H1 (cell line): ENCODE data around the gene POLN.

ENCODE experiments used
- EP300 ChIP-seq, 2 experiments: IDR thresholded peaks; 1 replicate in 1 of 2; 2 replicates in 1 of 2; pipeline ENCODE4 v1.6.1; 2011 to 2012; ENCODE audit warnings: low read depth in 2 of 2, low read length in 2 of 2, mild to moderate bottlenecking in 2 of 2, borderline replicate concordance in 1 of 2, inconsistent platforms in 1 of 2, moderate library complexity in 1 of 2
- EZH2 ChIP-seq: fragments of 200-600 bp; sonication (generic); IDR thresholded peaks from 2 replicates; pipeline ENCODE4 v1.7.1; 2012; ENCODE audit warnings: low read depth, mild to moderate bottlenecking, moderate library complexity, low read length, inconsistent platforms; ENCODE audit not compliant: severe bottlenecking
- GTF2F1 ChIP-seq: IDR thresholded peaks from 2 replicates; pipeline ENCODE4 v1.6.1; 2012; ENCODE audit warnings: low read depth, low read length, improper control_type of control experiment, borderline replicate concordance
- MAFK ChIP-seq: IDR thresholded peaks from 2 replicates; pipeline ENCODE4 v1.6.1; 2012; ENCODE audit warnings: low read depth, mild to moderate bottlenecking, improper control_type of control experiment, low read length
- NANOG ChIP-seq: IDR thresholded peaks from 2 replicates; pipeline ENCODE4 v1.6.1; 2011; ENCODE audit warnings: low read length, low read depth, mild to moderate bottlenecking, inconsistent platforms; ENCODE audit not compliant: insufficient read depth, poor library complexity, severe bottlenecking
- POLR2A ChIP-seq, 2 experiments: IDR thresholded peaks; 1 replicate in 1 of 2; 2 replicates in 1 of 2; pipeline ENCODE4 v1.6.1; 2011; ENCODE audit warnings: low read depth in 2 of 2, low read length in 2 of 2, mild to moderate bottlenecking in 2 of 2; ENCODE audit errors: control extremely low read depth in 1 of 2
- POLR2AphosphoS5 ChIP-seq: IDR thresholded peaks from 2 replicates; pipeline ENCODE4 v1.6.1; 2011; ENCODE audit warnings: low read depth, low read length
- SIX5 ChIP-seq: IDR thresholded peaks from 2 replicates; pipeline ENCODE4 v1.6.1; 2011; ENCODE audit warnings: mild to moderate bottlenecking, low read depth, low read length
- SP2 ChIP-seq: IDR thresholded peaks from 2 replicates; pipeline ENCODE4 v1.6.1; 2012; ENCODE audit warnings: mild to moderate bottlenecking, low read length, inconsistent platforms
- SRF ChIP-seq: IDR thresholded peaks from 2 replicates; pipeline ENCODE4 v1.6.1; 2011; ENCODE audit warnings: mild to moderate bottlenecking, low read depth, low read length, moderate library complexity
- ZNF274 ChIP-seq: IDR thresholded peaks from 2 replicates; pipeline ENCODE4 v1.7.0; 2012; ENCODE audit warnings: low read length, borderline replicate concordance; ENCODE audit errors: extremely low read depth
- TF ChIP-seq, protein P1 (sequence below), 3 experiments: IDR thresholded peaks; 1 replicate in 2 of 3; 2 replicates in 1 of 3; pipeline versions ENCODE4 v1.5.1 to v1.6.1; 2011; ENCODE audit warnings: low read length in 3 of 3, mild to moderate bottlenecking in 3 of 3, inconsistent platforms in 2 of 3, low read depth in 1 of 3, moderate library complexity in 1 of 3; ENCODE audit not compliant: insufficient read depth in 1 of 3; ENCODE audit errors: control extremely low read depth in 1 of 3

DNA sequence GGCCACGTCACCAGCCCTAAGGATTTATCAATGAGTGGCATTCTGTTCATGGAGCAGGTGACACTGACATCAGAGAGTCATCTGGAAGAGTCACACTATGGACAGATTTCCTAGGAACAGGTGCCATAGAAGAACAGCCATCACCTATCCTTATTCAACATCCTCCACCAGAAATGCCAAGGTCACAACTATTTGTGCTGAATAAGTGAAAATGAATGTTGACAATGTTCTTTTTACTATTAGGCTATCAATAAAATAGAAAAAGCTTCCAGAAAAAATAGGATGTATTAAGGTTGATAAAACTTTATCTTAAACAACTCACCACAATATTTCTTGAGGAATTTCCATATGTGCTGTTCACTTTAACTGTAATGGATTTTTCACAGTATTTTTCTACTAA is 62.9 kb downstream of the POLN start:
- TF ChIP-seq POLR2A (IDR thresholded peaks at IDR 0.05; ENCODE audit: control extremely low read depth in 1 of 2, low read depth in 2 of 2, low read length in 2 of 2): no peak
- no peak for TF ChIP-seq SP2
- TF ChIP-seq, protein P1, sequence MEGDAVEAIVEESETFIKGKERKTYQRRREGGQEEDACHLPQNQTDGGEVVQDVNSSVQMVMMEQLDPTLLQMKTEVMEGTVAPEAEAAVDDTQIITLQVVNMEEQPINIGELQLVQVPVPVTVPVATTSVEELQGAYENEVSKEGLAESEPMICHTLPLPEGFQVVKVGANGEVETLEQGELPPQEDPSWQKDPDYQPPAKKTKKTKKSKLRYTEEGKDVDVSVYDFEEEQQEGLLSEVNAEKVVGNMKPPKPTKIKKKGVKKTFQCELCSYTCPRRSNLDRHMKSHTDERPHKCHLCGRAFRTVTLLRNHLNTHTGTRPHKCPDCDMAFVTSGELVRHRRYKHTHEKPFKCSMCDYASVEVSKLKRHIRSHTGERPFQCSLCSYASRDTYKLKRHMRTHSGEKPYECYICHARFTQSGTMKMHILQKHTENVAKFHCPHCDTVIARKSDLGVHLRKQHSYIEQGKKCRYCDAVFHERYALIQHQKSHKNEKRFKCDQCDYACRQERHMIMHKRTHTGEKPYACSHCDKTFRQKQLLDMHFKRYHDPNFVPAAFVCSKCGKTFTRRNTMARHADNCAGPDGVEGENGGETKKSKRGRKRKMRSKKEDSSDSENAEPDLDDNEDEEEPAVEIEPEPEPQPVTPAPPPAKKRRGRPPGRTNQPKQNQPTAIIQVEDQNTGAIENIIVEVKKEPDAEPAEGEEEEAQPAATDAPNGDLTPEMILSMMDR (IDR thresholded peaks at IDR 0.05; ENCODE audit: control extremely low read depth in 1 of 3, insufficient read depth in 1 of 3, low read depth in 1 of 3, low read length in 3 of 3): no peak
- TF ChIP-seq SRF: no peak
- no peak for TF ChIP-seq EZH2
- TF ChIP-seq GTF2F1: no peak
- TF ChIP-seq NANOG: no peak
- no peak for TF ChIP-seq ZNF274
- no peak for TF ChIP-seq POLR2AphosphoS5
- TF ChIP-seq SIX5: no peak
- TF ChIP-seq EP300 (IDR thresholded peaks at IDR 0.05; ENCODE audit: borderline replicate concordance in 1 of 2, low read depth in 2 of 2, low read length in 2 of 2): no peak
- TF ChIP-seq MAFK: no peak
